Stimulated activated CD8-positive, alpha-beta memory T cell treated with anti-CD3 and anti-CD28 coated beads, Interleukin-2, amount 100 ng/mL, for 48 hours (primary cell): ENCODE data around the gene AKR1C1.
"Not testable (repeated sequence)": the region's sequence is repeated elsewhere in the genome, so short reads cannot be mapped to it uniquely, and the experiment has no call there.

ENCODE experiments used
- DNase-seq, 2 donors: peaks; one replicate each; pipeline ENCODE4 v3.0.0-alpha.2; 2020; ENCODE audit warnings: low read depth in 2 of 2

The AKR1C1 gene

DNA sequence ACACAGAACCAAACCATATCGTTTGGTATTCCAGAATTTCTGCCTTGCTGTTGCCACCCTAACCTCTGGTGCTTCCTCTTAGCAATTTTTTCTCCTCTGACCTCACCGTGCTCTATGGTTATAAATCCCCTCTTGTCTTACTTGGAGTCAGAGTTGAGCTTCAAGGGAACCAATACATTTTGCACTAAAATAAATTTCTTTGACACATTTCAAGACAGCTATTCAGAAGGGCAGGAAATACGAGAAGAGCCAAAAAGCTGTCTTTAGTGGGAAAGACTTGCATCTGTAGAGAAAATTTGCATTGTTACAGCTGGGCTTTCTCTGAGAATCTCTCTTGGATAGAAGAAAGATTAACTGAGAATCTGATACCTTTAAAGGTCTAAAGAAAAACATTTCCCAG, 54.9 kb downstream of the AKR1C1 start:
- DNase-seq, result no peak

DNA sequence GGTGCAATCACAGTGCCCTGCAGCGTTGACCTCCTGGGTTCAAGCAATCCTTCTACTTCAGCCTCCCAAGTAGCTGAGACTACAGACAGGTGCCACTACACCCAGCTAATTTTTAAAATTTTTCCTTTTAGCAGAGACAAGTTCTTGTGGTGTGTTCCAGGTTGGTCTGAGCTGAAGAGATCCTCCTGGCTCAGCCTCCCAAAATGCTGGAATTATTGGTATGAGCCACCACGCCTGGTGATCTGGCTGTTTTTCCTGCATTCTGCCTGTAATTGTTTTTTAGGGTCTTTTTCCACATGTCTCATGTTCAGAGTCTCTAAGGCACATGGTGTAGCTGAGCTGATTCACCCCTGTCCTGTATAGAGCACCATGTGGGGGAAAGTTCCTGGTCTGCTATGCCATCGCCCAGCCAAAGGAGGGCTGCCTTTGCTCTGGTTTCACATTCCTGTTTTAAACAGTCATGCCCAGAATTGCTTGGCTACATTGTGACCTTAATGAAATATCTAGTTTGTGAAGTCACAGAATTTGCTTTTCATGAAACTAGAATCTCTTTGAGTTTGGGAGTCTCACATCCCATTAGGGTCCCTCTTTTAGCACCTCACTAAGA, 55.6 kb downstream of the AKR1C1 start:
- DNase-seq, result not testable (repeated sequence)

DNA sequence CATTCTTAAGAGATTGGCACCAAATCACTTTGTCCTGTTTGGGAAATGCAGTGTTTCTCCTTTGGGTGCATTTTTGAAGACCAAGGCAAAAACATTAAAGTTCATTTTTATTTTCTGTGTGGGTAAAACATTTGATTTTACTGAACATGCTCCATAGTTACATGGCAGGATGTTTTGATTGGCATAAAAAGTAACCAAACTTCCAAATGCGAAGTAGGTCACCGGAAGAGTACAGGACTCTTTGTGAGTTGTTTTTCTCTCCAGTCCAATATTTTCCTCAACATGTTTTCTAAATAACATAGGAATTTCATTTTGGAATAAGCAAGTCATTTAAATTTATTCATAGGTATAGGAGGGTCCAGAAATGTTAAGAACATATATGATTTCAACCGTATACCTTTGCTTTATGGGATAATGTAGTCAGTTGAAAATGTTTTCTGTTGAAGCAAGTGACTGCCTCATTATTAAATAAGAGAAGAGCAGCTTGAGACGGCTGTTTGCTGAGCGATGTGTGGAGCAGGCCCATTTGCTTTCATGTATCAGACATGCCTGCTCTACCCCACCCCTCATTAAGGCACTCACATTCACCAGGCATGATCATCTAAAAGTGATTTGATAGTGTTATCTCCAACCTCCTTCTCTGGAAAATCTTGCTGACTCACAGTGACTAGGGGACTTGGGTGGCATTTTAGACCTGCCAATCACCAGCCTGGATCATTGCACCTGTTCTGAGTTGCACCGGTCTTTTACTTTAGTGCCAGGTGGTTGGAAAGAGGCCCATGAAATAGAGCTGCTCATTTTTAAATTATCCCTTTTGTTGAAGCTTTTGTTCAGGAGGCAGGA, 56.8 kb downstream of the AKR1C1 start:
- DNase-seq, result not testable (repeated sequence)

DNA sequence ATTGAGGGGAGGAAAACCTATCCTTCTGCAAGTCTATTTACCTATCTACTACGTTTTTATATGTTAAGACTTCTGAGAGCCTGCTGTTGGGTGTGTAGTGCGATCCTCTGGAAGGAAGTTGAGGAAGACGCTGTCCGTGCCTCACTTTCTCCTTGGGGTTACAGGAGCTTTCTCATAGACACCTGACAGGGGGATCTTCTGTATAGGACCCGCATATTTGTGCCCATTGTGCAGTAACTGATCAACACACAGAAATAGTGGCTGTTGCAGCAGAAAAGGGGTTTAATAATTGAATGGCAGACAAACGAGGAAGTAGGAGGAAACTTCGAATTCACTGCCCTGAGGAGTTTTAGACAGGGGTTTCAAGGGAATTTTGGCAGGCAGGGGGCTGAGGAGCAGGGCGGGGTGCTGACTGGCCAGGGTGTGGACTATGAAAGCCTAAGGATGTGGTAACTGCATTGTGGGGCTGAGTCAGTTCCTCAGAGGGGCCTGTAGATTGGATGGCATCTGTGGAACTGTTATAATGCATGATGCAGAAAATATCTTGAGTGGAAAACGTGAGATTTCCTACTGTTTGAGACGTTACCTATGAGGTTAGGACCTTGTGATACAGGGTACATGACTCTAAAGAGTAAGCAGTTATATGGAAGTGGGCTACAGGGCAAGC, 58.5 kb downstream of the AKR1C1 start:
- not testable (repeated sequence) for DNase-seq

DNA sequence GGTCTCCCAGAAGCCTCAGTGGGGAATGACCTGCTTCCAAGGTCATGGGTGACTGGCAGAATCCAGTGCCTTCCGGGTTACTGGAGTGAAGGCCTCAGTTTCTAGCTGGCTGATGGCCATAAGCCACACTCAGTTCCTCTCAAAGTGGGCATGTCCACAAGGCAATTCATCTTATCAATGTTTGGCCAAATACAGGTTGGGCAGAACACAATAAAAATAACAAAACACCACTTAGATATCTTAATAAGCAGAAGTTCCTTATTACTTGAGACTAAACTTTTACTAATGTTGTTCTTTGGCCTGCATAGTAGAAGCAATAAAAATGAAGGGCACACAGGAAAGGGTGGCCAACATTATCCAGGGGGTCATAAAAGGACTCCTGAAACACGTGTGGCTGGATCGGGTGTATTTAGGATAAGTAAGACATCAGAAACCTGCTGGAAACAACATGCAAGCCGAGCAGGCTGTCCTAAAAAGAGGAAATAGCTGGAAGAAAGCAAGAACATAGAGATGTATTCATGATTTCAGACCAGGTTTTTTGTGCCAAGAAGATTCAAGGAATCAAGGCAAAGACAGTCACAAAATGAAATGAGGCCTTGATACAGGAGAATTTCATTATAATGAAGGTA, 60.1 kb downstream of the AKR1C1 start:
- no peak for DNase-seq

DNA sequence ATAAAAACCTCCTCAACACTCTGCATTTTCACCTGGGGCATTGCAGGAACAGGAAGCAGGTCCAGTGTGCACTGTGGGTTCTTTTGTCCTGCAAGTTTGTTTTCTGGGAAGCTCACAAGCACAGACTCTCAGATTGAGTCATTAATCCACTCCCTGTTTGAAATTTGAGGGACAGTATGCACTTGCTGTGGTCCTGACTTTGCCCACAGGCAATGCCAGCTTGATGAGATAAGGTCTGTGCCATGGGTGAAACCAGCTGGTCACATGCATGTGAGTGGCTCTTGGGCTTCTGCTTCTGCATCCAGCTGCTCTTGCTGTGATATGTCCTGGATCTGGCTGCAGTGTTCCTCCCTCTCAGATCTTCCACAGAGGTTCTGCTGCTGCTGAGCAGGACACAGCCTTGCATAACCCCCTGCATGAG, 62.3 kb downstream of the AKR1C1 start:
- not testable (repeated sequence) for DNase-seq

DNA sequence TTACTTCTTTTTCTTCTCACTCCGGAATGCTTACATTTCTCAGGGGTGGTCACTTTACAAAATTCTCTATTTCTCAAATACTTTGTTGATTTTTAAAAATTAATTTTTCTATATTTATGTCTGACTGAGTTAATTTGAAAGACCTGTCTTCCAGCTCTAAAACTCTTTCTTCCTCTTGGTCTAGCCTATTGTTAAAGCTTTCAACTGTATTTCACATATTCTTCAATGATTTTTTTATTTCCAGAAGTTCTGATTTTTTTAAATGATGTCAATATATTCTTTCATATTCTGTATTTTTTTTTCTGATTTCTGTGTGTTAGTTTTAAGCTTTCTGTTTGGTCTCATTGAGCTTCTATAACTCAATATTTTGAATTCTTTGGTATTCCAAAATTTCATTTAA, 67.8 kb downstream of the AKR1C1 start:
- DNase-seq, result no peak

DNA sequence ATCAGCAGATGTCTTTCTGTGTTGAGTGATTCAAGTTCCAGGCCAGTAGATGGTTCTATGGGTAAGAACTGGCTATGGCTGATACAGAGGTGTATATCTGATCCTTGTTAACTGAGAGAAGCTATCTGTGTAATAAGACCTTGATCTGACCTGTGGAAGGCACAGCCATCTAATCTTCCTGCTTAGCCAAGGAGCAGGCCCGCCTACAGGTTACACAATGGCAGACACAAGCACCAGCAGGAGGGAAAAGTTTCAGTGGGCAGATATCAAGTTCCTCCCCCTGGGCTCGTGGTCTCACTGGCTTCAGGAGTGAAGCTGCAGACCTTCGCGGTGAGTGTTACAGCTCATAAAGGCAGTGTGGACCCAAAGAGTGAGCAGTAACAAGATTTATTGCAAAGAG, 68.4 kb downstream of the AKR1C1 start:
- not testable (repeated sequence) for DNase-seq

DNA sequence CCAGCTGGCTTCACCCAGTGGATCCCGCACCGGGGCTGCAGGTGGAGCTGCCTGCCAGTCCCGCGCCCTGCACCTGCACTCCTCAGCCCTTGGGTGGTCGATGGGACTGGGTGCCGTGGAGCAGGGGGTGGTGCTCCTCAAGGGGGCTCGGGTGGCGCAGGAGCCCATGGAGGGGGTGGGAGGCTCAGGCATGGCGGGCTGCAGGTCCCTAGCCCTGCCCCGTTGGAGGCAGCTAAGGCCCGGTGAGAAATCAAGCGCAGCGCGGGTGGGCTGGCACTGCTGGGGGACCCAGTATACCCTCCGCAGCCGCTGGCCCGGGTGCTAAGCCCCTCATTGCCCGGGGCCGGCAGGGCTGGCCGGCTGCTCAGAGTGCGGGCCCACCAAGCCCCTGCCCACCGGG, 69.2 kb downstream of the AKR1C1 start:
- not testable (repeated sequence) for DNase-seq
